HepG2 (cell line): ENCODE data around the gene CXADR. TPM values are rescaled to one million over a fixed set of nuclear protein-coding genes. Genes with fewer than 3 reads are reported as not detected.

Experiments used
- ARNTL ChIP-seq: sonication (generic); formaldehyde crosslinking; IDR thresholded peaks from 2 replicates; pipeline ENCODE4 v1.4.0; 2020; ENCODE audit warnings: mild to moderate bottlenecking, missing genetic modification reagents
- ATF7 ChIP-seq, 2 experiments: fragments of 450-650 bp in 1 of 2; sonication (generic) in 1 of 2; formaldehyde crosslinking in 1 of 2; IDR thresholded peaks; 2 replicates each; pipeline versions ENCODE4 v1.4.0 to v1.6.1; 2016 to 2020; ENCODE audit warnings: antibody characterized with exemption in 1 of 2, mild to moderate bottlenecking in 1 of 2, missing genetic modification reagents in 1 of 2
- MYPOP ChIP-seq: sonication (generic); formaldehyde crosslinking; IDR thresholded peaks from 2 replicates; pipeline ENCODE4 v1.8.1; 2023; ENCODE audit warnings: mild to moderate bottlenecking, moderate library complexity, missing genetic modification reagents
- RCOR2 ChIP-seq: IDR thresholded peaks from 2 replicates; pipeline ENCODE4 v1.6.1; 2016; ENCODE audit warnings: missing biosample characterization, missing genetic modification reagents
- RFXANK ChIP-seq: IDR thresholded peaks from 2 replicates; pipeline ENCODE4 v1.6.1; 2016
- SMYD3 ChIP-seq: sonication (generic); formaldehyde crosslinking; IDR thresholded peaks from 2 replicates; pipeline ENCODE4 v1.8.1; 2023; ENCODE audit warnings: mild to moderate bottlenecking, missing genetic modification reagents
- SNAPC4 ChIP-seq: sonication (generic); formaldehyde crosslinking; IDR thresholded peaks from 2 replicates; pipeline ENCODE4 v1.4.0; 2020; ENCODE audit warnings: mild to moderate bottlenecking, missing genetic modification reagents
- SP5 ChIP-seq: IDR thresholded peaks from 2 replicates; pipeline ENCODE4 v1.6.1; 2016; ENCODE audit warnings: low read depth, borderline replicate concordance
- ZNF407 ChIP-seq: sonication (generic); formaldehyde crosslinking; IDR thresholded peaks from one replicate; pipeline ENCODE4 v1.5.1; 2020; ENCODE audit warnings: mild to moderate bottlenecking, missing genetic modification reagents; ENCODE audit errors: not compliant biosample characterization
- ZNF841 ChIP-seq: sonication (generic); formaldehyde crosslinking; IDR thresholded peaks from 2 replicates; pipeline ENCODE4 v1.8.1; 2023; ENCODE audit warnings: missing genetic modification reagents, borderline replicate concordance
- polyA plus RNA-seq, 8 experiments: library from polyadenylated mRNA; depleted of rRNA in 3 of 8; stranded (reverse) in 7 of 8; unstranded in 1 of 8; fragments of >200 nt; fragmentation: Illumina TruSeq in 4 of 8; extraction: Trizol in 4 of 8; gene quantifications; 2 replicates each; pipeline versions ENCODE4 v1.2.1 to v1.2.3, GENCODE V29; 2011 to 2016; ENCODE audit warnings: low read depth in 4 of 8, missing spikeins in 1 of 8, mixed read lengths in 1 of 8; ENCODE audit not compliant: insufficient read depth in 1 of 8
- total RNA-seq, 5 experiments: library from RNA; depleted of rRNA; stranded (reverse); fragments of >200 nt; fragmentation: Illumina TruSeq; extraction: Trizol; gene quantifications; 2 replicates each; pipeline ENCODE4 v1.2.3, GENCODE V29; 2016; ENCODE audit warnings: low read depth in 1 of 5
- TF ChIP-seq, protein P1 (sequence below): sonication (generic); formaldehyde crosslinking; IDR thresholded peaks from 2 replicates; pipeline ENCODE4 v1.5.0; 2020; ENCODE audit warnings: mild to moderate bottlenecking, missing genetic modification reagents

The CXADR gene
- total and polyA plus RNA-seq, 2 of the 13 experiments (the other 11 are each of a cell fraction or from before 2014, with no cell fraction given): 86.8 to 110 TPM

DNA sequence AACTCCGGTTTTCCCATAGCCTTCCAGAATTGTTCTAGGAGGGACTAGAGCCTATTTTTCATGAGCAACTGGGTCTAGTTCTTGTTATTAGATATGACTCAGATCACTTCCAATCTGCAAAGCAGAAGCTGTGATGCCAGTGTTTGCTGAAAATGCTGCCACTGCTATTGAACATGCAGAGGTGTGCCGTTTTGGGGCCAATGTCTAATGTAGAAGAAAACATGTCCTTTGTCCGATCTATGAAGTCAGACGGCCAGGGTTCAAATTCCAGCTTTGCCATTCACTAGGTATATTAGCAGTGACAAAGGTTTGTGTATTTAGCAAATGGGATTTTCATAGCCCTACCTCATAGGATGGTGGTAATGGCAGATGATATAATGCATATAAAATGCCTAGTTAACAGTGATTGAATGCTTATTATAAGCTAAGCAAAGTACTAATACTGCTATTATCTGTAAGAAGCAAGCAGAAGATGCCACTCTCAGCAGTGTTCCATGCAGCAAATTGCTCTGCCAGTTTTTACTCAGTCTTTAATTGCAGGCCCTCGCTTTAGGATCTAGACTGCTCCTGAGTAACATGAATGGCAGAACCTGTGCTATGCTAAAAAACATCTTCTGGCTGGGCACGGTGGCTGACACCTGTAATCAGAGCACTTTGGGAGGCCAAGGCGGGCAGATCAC lies 40.1 kb upstream of the CXADR start (continued):
- TF ChIP-seq SNAPC4 (no peak), SP5 (CRISPR knock-in tag) (peak; percentile 31), MYPOP (CRISPR knock-in tag) (0 out of 2 replicates have a peak, but pooled peaks have one; percentile 45), ZNF841 (CRISPR knock-in tag) (no peak), RFXANK (CRISPR knock-in tag) (no peak; the same call in 1 of the 2 replicates), ZNF407 (no peak), ATF7 (IDR thresholded peaks at IDR 0.05) (peak; percentile 75), ATF7 (CRISPR knock-in tag; IDR thresholded peaks at IDR 0.05) (peak; percentile 84; the same call in 1 of the 2 replicates), RCOR2 (CRISPR knock-in tag) (peak; percentile 94), SMYD3 (0 out of 2 replicates have a peak, but pooled peaks have one; percentile 53), ARNTL (CRISPR knock-in tag) (peak; percentile 16; the same call in 1 of the 2 replicates)
- TF ChIP-seq, protein P1, sequence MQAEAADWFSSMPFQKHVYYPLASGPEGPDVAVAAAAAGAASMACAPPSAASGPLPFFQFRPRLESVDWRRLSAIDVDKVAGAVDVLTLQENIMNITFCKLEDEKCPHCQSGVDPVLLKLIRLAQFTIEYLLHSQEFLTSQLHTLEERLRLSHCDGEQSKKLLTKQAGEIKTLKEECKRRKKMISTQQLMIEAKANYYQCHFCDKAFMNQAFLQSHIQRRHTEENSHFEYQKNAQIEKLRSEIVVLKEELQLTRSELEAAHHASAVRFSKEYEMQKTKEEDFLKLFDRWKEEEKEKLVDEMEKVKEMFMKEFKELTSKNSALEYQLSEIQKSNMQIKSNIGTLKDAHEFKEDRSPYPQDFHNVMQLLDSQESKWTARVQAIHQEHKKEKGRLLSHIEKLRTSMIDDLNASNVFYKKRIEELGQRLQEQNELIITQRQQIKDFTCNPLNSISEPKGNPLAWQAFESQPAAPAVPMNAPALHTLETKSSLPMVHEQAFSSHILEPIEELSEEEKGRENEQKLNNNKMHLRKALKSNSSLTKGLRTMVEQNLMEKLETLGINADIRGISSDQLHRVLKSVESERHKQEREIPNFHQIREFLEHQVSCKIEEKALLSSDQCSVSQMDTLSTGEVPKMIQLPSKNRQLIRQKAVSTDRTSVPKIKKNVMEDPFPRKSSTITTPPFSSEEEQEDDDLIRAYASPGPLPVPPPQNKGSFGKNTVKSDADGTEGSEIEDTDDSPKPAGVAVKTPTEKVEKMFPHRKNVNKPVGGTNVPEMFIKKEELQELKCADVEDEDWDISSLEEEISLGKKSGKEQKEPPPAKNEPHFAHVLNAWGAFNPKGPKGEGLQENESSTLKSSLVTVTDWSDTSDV (CRISPR knock-in tag): no peak
